NB4 (cell line): ENCODE results near the gene COL5A2.

Experiments used
- CTCF ChIP-seq: IDR thresholded peaks from one replicate; pipeline ENCODE4 v1.5.1; 2012; ENCODE audit warnings: low read depth, low read length
- MAX ChIP-seq: IDR thresholded peaks from 2 replicates; pipeline ENCODE4 v1.6.1; 2011; ENCODE audit warnings: low read depth, low read length
- MYC ChIP-seq: IDR thresholded peaks from 2 replicates; pipeline ENCODE4 v1.6.1; 2011; ENCODE audit warnings: low read depth, low read length
- POLR2A ChIP-seq: IDR thresholded peaks from 2 replicates; pipeline ENCODE4 v1.6.1; 2011; ENCODE audit warnings: mild to moderate bottlenecking; ENCODE audit not compliant: insufficient read length; ENCODE audit errors: extremely low read depth

- no peak for TF ChIP-seq CTCF
- TF ChIP-seq MAX: no peak
- no peak for TF ChIP-seq POLR2A
- no peak for TF ChIP-seq MYC
Observed at GRCh38 chr2:189048189-189048588, 131.4 kb downstream of the COL5A2 start.
